GM18517 (cell line): ENCODE measurements around the gene CDC25C.
"Not testable (repeated sequence)": the region's sequence is repeated elsewhere in the genome, so short reads cannot be mapped to it uniquely, and the experiment has no call there.

Source experiments
- ATAC-seq: cut with Tn5 transposase; IDR thresholded peaks from one replicate; pipeline ENCODE4 v1.9.1; 2021; ENCODE audit warnings: mild to moderate bottlenecking, moderate library complexity; ENCODE audit not compliant: unreplicated experiment

The CDC25C gene

GRCh38 chr5:138349852-138350562 is 18.4 kb upstream of the CDC25C start:
- ATAC-seq, result no peak

- ATAC-seq, result no peak
These were observed 15.3 kb upstream of the CDC25C start for GRCh38 chr5:138346889-138347288.

GRCh38 chr5:138344887-138345622 is 13.5 kb upstream of the CDC25C start:
- ATAC-seq, result no peak

- no peak for ATAC-seq
These were observed 8.4 kb upstream of the CDC25C start for GRCh38 chr5:138340008-138340407.

GRCh38 chr5:138339464-138339863 is 7.9 kb upstream of the CDC25C start:
- ATAC-seq, result no peak

- no peak for ATAC-seq
These were observed 7.5 kb upstream of the CDC25C start for GRCh38 chr5:138339091-138339456.

GRCh38 chr5:138338411-138339090 is 6.9 kb upstream of the CDC25C start:
- peak; percentile 12 for ATAC-seq

GRCh38 chr5:138337685-138338410 is 6.2 kb upstream of the CDC25C start, which contains the start of gene FAM53C:
TSS of gene FAM53C (plus strand) at chr5:138338266. CDS start at chr5:138341336, 3,070 bp downstream.
- ATAC-seq, result peak; percentile 69

GRCh38 chr5:138336952-138337684 is 5.5 kb upstream of the CDC25C start:
- peak; percentile 24 for ATAC-seq

GRCh38 chr5:138334867-138335447 is 3.4 kb upstream of the CDC25C start:
- ATAC-seq, result no peak

GRCh38 chr5:138330813-138331448 is 673 bp downstream of the CDC25C start:
- ATAC-seq, result no peak

- ATAC-seq, result not testable (repeated sequence)
These were observed 13.4 kb downstream of the CDC25C start for GRCh38 chr5:138318211-138318610.

GRCh38 chr5:138316355-138316754 is 15.2 kb downstream of the CDC25C start:
- no peak for ATAC-seq

GRCh38 chr5:138315751-138316278 is 15.8 kb downstream of the CDC25C start:
- ATAC-seq, result no peak

GRCh38 chr5:138305797-138306196 is 25.8 kb downstream of the CDC25C start:
- ATAC-seq, result no peak

GRCh38 chr5:138303372-138303771 is 28.2 kb downstream of the CDC25C start:
- no peak for ATAC-seq

GRCh38 chr5:138289296-138289695 is 42.3 kb downstream of the CDC25C start:
- ATAC-seq, result no peak

GRCh38 chr5:138287246-138287645 is 44.4 kb downstream of the CDC25C start:
- no peak for ATAC-seq
